CD4-positive, alpha-beta T cell (primary cell): ENCODE results near the gene B4GALT6. TPM values are rescaled to one million over a fixed set of nuclear protein-coding genes. Genes with fewer than 3 reads are reported as not detected.

Source experiments
- ATAC-seq: fragments of 200-7000 bp; cut with Tn5 transposase; one replicate; pipeline ENCODE4 v1.10.0; 2022; ENCODE audit warnings: mild to moderate bottlenecking; ENCODE audit not compliant: poor library complexity
- CTCF ChIA-PET: fragments of 350-600 bp; sonication (Branson Sonifier 250); formaldehyde crosslinking; loops from one replicate; lab custom pipeline; 2021; ENCODE audit warnings: antibody characterized with exemption, inconsistent platforms; lab: Charles Lee
- POLR2A ChIA-PET: fragments of 350-600 bp; sonication (Branson Sonifier 250); formaldehyde crosslinking; loops from one replicate; lab custom pipeline; 2021; ENCODE audit warnings: antibody characterized with exemption, inconsistent platforms; lab: Charles Lee
- DNase-seq, 14 experiments: peaks; one replicate each; pipeline ENCODE4 v3.0.0-alpha.2; 2013 to 2020; ENCODE audit warnings: mixed read lengths in 2 of 14
- H3K27ac ChIP-seq, 2 donors: one replicate each; pipeline versions ENCODE4 v1.5.1 to v1.7.0; 2013; ENCODE audit warnings: low read length in 2 of 2, low read depth in 1 of 2, mild to moderate bottlenecking in 1 of 2
- H3K27me3 ChIP-seq, 2 experiments: 1 replicate in 1 of 2; 2 replicates in 1 of 2; pipeline versions ENCODE4 v1.6.1 to v1.7.0; 2013; ENCODE audit warnings: low read length in 2 of 2, control low read depth in 1 of 2, mild to moderate bottlenecking in 1 of 2, moderate library complexity in 1 of 2; ENCODE audit not compliant: insufficient read depth in 2 of 2, control insufficient read depth in 1 of 2
- H3K36me3 ChIP-seq: one replicate; pipeline ENCODE4 v1.6.1; 2013; ENCODE audit warnings: low read length, control low read depth; ENCODE audit not compliant: insufficient read depth
- H3K4me1 ChIP-seq: one replicate; pipeline ENCODE4 v1.6.1; 2013; ENCODE audit warnings: low read length, control low read depth; ENCODE audit not compliant: insufficient read depth
- H3K4me3 ChIP-seq: one replicate; pipeline ENCODE4 v1.5.1; 2013; ENCODE audit warnings: mild to moderate bottlenecking, low read length, moderate library complexity
- H3K9me3 ChIP-seq, 2 experiments: 1 replicate in 1 of 2; 2 replicates in 1 of 2; pipeline versions ENCODE4 v1.6.1 to v1.7.0; 2013; ENCODE audit warnings: low read length in 2 of 2, mild to moderate bottlenecking in 2 of 2, control low read depth in 1 of 2, moderate library complexity in 1 of 2; ENCODE audit not compliant: control insufficient read depth in 1 of 2, insufficient read depth in 1 of 2
- H3K27ac Mint-ChIP-seq: one replicate; pipeline ENCODE4 v1.8.0; 2020; ENCODE audit warnings: mixed read lengths
- H3K27me3 Mint-ChIP-seq: one replicate; pipeline ENCODE4 v1.8.0; 2021; ENCODE audit warnings: mixed read lengths
- H3K36me3 Mint-ChIP-seq: one replicate; pipeline ENCODE4 v1.8.0; 2021; ENCODE audit warnings: low read depth, mixed read lengths
- H3K4me1 Mint-ChIP-seq: one replicate; pipeline ENCODE4 v1.8.0; 2021; ENCODE audit warnings: low read depth, mixed read lengths
- H3K4me3 Mint-ChIP-seq: one replicate; pipeline ENCODE4 v1.8.0; 2020; ENCODE audit warnings: mild to moderate bottlenecking, mixed read lengths
- H3K9me3 Mint-ChIP-seq: one replicate; pipeline ENCODE4 v1.8.0; 2020; ENCODE audit warnings: mixed read lengths
- intact Hi-C, 2 experiments: fragments of 100-400 bp; cut with DNase I in 1 of 2; cut with micrococcal nuclease in 1 of 2; formaldehyde crosslinking; loops; one replicate each; pipeline versions ENCODE4 v1.15.1 to v1.9.0; 2023 to 2025; cut with DNase I, micrococcal nuclease
- total RNA-seq, 174 experiments: library from RNA in 2 of 174; stranded (reverse) in 2 of 174; gene quantifications; one replicate each; pipeline ENCODE4 v1.2.3 and lab custom pipeline; 2021 to 2026
- TF ChIP-seq, protein P1 (sequence below): fragments of 200-600 bp; IDR thresholded peaks from one replicate; pipeline ENCODE4 v1.8.0; 2022; ENCODE audit warnings: antibody characterized with exemption, mild to moderate bottlenecking

Gene B4GALT6
- total RNA-seq, 2 experiments from 2014 or later: 0.75 TPM; not detected in 1

DNA sequence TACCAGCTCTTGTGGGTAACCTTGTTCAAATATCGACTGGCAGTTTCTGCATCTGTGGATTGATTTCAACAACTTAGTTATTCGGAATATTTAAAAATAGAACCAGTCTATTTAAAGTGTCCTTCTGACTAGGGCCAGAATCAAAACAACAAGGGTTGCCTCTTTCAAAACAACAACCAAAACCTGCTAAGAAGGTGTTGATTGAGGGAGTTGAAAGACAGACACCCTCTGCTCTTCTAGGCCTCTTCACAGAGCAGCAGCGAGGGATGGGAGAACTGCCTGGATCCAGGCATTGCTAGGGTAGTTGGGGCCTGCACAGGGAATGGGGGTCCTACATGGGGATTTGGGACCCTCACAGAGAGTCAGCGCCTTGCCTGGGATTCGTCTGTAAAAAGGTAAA lies 72.9 kb downstream of the B4GALT6 start:
- intact Hi-C loops: no loop called here
- CTCF ChIA-PET: no interaction called here
- H3K27ac Mint-ChIP-seq: no peak overlapping the region

DNA sequence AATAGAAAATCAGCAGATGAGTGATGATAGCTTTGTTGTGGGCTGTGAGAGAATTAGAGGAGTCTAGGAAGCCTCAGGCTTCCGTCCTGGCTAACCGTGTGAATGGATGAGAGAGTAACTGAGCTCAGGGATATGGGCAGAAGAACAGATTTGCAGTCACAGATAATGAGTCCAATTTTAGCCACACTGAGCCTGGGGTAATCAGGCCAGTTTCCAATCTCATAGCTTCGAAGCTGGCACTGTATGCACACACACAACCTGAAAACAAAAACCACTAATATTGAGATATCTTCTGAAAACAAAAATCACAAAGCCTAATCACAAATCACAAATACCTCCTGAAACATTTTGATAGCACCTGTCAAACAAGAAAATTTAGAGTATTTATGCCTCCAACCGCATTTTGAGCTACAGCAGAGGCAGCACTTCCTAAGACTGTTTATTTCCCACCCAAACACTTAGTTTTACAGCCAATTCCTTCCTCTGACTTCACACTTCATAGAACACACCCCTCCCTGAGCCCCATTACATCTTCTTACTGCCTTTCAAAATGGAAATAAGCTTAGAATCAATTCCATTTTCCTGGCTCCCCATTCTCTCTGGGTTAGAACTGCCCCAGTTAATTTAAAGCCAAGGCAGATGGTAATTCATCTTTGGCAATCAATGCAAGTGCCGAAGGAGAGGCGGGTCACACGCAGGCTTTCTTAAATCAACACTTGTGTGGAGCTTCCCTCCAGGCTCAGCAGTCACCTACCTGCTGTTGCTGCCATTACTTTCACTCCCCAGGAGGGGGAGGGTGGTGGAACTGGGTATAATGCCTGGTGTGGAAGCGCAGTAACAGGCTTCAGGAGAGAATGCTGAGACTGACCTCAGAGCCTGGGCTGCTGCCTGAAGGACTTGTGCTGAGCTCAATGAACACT lies 73.8 kb downstream of the B4GALT6 start:
- Mint-ChIP-seq H3K4me1 (no peaks in the 10 kb centered on the region), H3K4me3 (no peak overlapping the region), H3K27ac (no peak overlapping the region), H3K27me3 (no peaks in the 10 kb centered on the region), H3K36me3 (no peaks in the 10 kb centered on the region), H3K9me3 (no peaks in the 10 kb centered on the region)
- no peaks in the 10 kb centered on the region for H3K9me3 ChIP-seq
- TF ChIP-seq, protein P1, sequence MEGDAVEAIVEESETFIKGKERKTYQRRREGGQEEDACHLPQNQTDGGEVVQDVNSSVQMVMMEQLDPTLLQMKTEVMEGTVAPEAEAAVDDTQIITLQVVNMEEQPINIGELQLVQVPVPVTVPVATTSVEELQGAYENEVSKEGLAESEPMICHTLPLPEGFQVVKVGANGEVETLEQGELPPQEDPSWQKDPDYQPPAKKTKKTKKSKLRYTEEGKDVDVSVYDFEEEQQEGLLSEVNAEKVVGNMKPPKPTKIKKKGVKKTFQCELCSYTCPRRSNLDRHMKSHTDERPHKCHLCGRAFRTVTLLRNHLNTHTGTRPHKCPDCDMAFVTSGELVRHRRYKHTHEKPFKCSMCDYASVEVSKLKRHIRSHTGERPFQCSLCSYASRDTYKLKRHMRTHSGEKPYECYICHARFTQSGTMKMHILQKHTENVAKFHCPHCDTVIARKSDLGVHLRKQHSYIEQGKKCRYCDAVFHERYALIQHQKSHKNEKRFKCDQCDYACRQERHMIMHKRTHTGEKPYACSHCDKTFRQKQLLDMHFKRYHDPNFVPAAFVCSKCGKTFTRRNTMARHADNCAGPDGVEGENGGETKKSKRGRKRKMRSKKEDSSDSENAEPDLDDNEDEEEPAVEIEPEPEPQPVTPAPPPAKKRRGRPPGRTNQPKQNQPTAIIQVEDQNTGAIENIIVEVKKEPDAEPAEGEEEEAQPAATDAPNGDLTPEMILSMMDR: no peak
- no peaks in the 10 kb centered on the region for H3K27me3 ChIP-seq
- no peak overlapping the region for H3K4me3 ChIP-seq
- CTCF ChIA-PET: no interaction called here
- intact Hi-C loops: no loop called here
- H3K27ac ChIP-seq: no peak overlapping the region
- no peak for ATAC-seq
- H3K36me3 ChIP-seq: no peaks in the 10 kb centered on the region
- H3K4me1 ChIP-seq: no peaks in the 10 kb centered on the region
- POLR2A ChIA-PET: no interaction called here
- DNase-seq: no peak

More for the DNA sequence above, 72.9 kb downstream of the B4GALT6 start:
- Mint-ChIP-seq H3K4me3 (no peak overlapping the region), H3K27me3 (no peaks in the 10 kb centered on the region), H3K36me3 (no peaks in the 10 kb centered on the region), H3K9me3 (no peaks in the 10 kb centered on the region), H3K4me1 (no peaks in the 10 kb centered on the region)
- no peak for ATAC-seq
- no peak overlapping the region for H3K27ac ChIP-seq
- H3K27me3 ChIP-seq: no peaks in the 10 kb centered on the region
- no peaks in the 10 kb centered on the region for H3K4me1 ChIP-seq
- no peaks in the 10 kb centered on the region for H3K9me3 ChIP-seq
- POLR2A ChIA-PET: no interaction called here
- no peak overlapping the region for H3K4me3 ChIP-seq
- TF ChIP-seq, protein P1: no peak
- no peak for DNase-seq
- H3K36me3 ChIP-seq: no peaks in the 10 kb centered on the region

DNA sequence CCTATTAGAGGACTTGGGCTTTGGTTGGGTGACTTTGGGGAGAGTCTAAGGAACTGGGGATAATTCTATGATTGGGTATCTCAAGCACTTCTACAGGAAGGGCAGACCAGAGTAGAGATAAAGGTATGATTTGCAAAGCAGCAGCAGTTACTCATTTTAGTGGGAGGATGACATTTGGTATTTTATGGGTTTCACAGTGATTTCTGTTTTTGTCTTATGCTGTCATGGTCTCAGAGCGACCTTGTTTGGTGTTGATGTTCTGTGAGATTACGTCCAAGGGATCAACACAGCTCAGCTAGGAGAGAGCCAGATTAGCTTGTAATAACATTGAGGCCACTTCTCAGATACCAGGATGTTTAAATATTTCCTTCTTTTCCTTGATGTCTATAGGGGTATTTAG lies 74.5 kb downstream of the B4GALT6 start:
- no peaks in the 10 kb centered on the region for H3K27me3 ChIP-seq
- no peaks in the 10 kb centered on the region for H3K4me1 ChIP-seq
- no peak overlapping the region for H3K4me3 Mint-ChIP-seq
- no peaks in the 10 kb centered on the region for H3K9me3 Mint-ChIP-seq
- ATAC-seq: no peak
- H3K27me3 Mint-ChIP-seq: no peaks in the 10 kb centered on the region
- no peaks in the 10 kb centered on the region for H3K9me3 ChIP-seq
- no peak overlapping the region for H3K27ac Mint-ChIP-seq
- H3K36me3 Mint-ChIP-seq: no peaks in the 10 kb centered on the region
- H3K4me1 Mint-ChIP-seq: no peaks in the 10 kb centered on the region
- DNase-seq: no peak
- no peak overlapping the region for H3K4me3 ChIP-seq
- intact Hi-C loops: no loop called here
- ChIA-PET CTCF (no interaction called here), POLR2A (no interaction called here)
- TF ChIP-seq, protein P1: no peak
- H3K36me3 ChIP-seq: no peaks in the 10 kb centered on the region
- H3K27ac ChIP-seq: no peak overlapping the region
